Fibroblast of lung (primary cell): ENCODE results near the gene DCTN4. TPM values are rescaled to one million over a fixed set of nuclear protein-coding genes. Genes with fewer than 3 reads are reported as not detected.

ENCODE experiments used
- DNase-seq, 2 donors: peaks; one replicate each; pipeline versions ENCODE4 v3.0.0 to v3.0.0-alpha.2; 2010; ENCODE audit warnings: low read depth in 2 of 2
- H2AFZ ChIP-seq: 2 replicates; pipeline ENCODE4 v1.5.1; 2012; ENCODE audit warnings: low read length, control low read depth, inconsistent platforms
- H3K27ac ChIP-seq: 2 replicates; pipeline ENCODE4 v1.5.1; 2011; ENCODE audit warnings: low read length, control low read depth; ENCODE audit not compliant: insufficient read depth
- H3K27me3 ChIP-seq: 2 replicates; pipeline ENCODE4 v1.5.1; 2011; ENCODE audit warnings: mild to moderate bottlenecking, low read length; ENCODE audit not compliant: control insufficient read depth, insufficient read depth
- H3K36me3 ChIP-seq: 2 replicates; pipeline ENCODE4 v1.5.1; 2011; ENCODE audit warnings: low read length; ENCODE audit not compliant: control insufficient read depth, insufficient read depth
- H3K4me1 ChIP-seq: 2 replicates; pipeline ENCODE4 v1.5.1; 2011; ENCODE audit warnings: low read length; ENCODE audit not compliant: control insufficient read depth, insufficient read depth; ENCODE audit errors: extremely low read depth
- H3K4me2 ChIP-seq: 2 replicates; pipeline ENCODE4 v1.5.1; 2011; ENCODE audit warnings: low read length, control low read depth; ENCODE audit not compliant: insufficient read depth; ENCODE audit errors: extremely low read depth
- H3K4me3 ChIP-seq, 4 experiments: fragments of 200-600 bp in 1 of 4; sonication (generic) in 1 of 4; replicated peaks in 1 of 4; 2 replicates each; pipeline ENCODE4 v1.5.1; 2011 to 2016; ENCODE audit warnings: low read length in 4 of 4, low read depth in 3 of 4, mild to moderate bottlenecking in 3 of 4, control low read depth in 2 of 4, inconsistent platforms in 1 of 4, mixed read lengths in 1 of 4; ENCODE audit not compliant: insufficient read depth in 1 of 4; ENCODE audit errors: control extremely low read depth in 1 of 4
- H3K79me2 ChIP-seq: 2 replicates; pipeline ENCODE4 v1.5.1; 2012; ENCODE audit warnings: mild to moderate bottlenecking, low read length, inconsistent platforms; ENCODE audit not compliant: control insufficient read depth, insufficient read depth
- H3K9ac ChIP-seq: 2 replicates; pipeline ENCODE4 v1.5.1; 2011; ENCODE audit warnings: mild to moderate bottlenecking, low read length, control low read depth; ENCODE audit not compliant: insufficient read depth
- H3K9me3 ChIP-seq: 2 replicates; pipeline ENCODE4 v1.5.1; 2012; ENCODE audit warnings: low read depth, low read length; ENCODE audit not compliant: control insufficient read depth, insufficient read depth
- H4K20me1 ChIP-seq: 2 replicates; pipeline ENCODE4 v1.5.1; 2011; ENCODE audit warnings: low read length; ENCODE audit not compliant: control insufficient read depth, insufficient read depth; ENCODE audit errors: extremely low read depth
- CTCF ChIP-seq, 2 donors: IDR thresholded peaks in 1 of 2; conservative IDR thresholded peaks in 1 of 2; 1 replicate in 1 of 2; 2 replicates in 1 of 2; pipeline ENCODE4 v1.5.1; 2011 to 2012; ENCODE audit warnings: low read length in 2 of 2, control low read depth in 1 of 2, inconsistent platforms in 1 of 2, low read depth in 1 of 2, mild to moderate bottlenecking in 1 of 2
- EZH2 ChIP-seq: IDR thresholded peaks from 2 replicates; pipeline ENCODE4 v1.5.1; 2012; ENCODE audit warnings: low read length, control low read depth, mild to moderate bottlenecking; ENCODE audit errors: missing control alignments
- polyA plus RNA-seq, 2 donors: library from polyadenylated mRNA; depleted of rRNA in 1 of 2; stranded (reverse) in 1 of 2; unstranded in 1 of 2; fragments of >200 nt; gene quantifications; 2 replicates each; pipeline ENCODE4 v1.2.1, GENCODE V29; 2011 to 2012; ENCODE audit warnings: missing spikeins in 1 of 2
- total RNA-seq: library from RNA; depleted of rRNA; stranded (reverse); fragments of >200 nt; gene quantifications from 2 replicates; pipeline ENCODE4 v1.2.1, GENCODE V29; 2014

The DCTN4 gene
- total and polyA plus RNA-seq, 2 donors (not counting 1 experiment from before 2014, with no cell fraction given): 60.0 to 67.2 TPM

- Histone ChIP-seq H4K20me1 (no peaks in the 10 kb centered on the region), H3K36me3 (no peaks in the 10 kb centered on the region), H3K79me2 (no peaks in the 10 kb centered on the region), H3K4me2 (no peak overlapping the region), H3K4me1 (peaks cover 2% of the 10 kb centered on the region), H3K9ac (no peak overlapping the region), H3K9me3 (no peaks in the 10 kb centered on the region), H3K27me3 (no peaks in the 10 kb centered on the region), H2AFZ (no peak overlapping the region), H3K4me3 (no peak overlapping the region), H3K27ac (no peak overlapping the region)
- no peak for DNase-seq
- TF ChIP-seq EZH2 (no peak), CTCF (conservative IDR thresholded peaks at IDR 0.05 in 1 of 2, IDR thresholded peaks at IDR 0.05 in 1 of 2; ENCODE audit: low read depth in 1 of 2, low read length in 2 of 2) (no peak)
Observed at GRCh38 chr5:150765011-150765798, 6.4 kb upstream of the DCTN4 start.

GRCh38 chr5:150764530-150764929 is 5.7 kb upstream of the DCTN4 start:
- H3K27ac ChIP-seq: no peak overlapping the region
- H4K20me1 ChIP-seq: no peaks in the 10 kb centered on the region
- no peaks in the 10 kb centered on the region for H3K9me3 ChIP-seq
- DNase-seq: no peak
- no peak overlapping the region for H3K4me2 ChIP-seq
- H3K4me1 ChIP-seq: peaks cover 2% of the 10 kb centered on the region
- H3K36me3 ChIP-seq: no peaks in the 10 kb centered on the region
- H3K4me3 ChIP-seq: no peak overlapping the region
- H2AFZ ChIP-seq: no peak overlapping the region
- H3K9ac ChIP-seq: no peak overlapping the region
- no peak for TF ChIP-seq EZH2
- no peak for TF ChIP-seq CTCF (conservative IDR thresholded peaks at IDR 0.05 in 1 of 2, IDR thresholded peaks at IDR 0.05 in 1 of 2; ENCODE audit: low read depth in 1 of 2, low read length in 2 of 2)
- H3K27me3 ChIP-seq: no peaks in the 10 kb centered on the region
- no peaks in the 10 kb centered on the region for H3K79me2 ChIP-seq

- Histone ChIP-seq H3K79me2 (no peaks in the 10 kb centered on the region), H3K4me1 (peaks cover 5% of the 10 kb centered on the region), H3K36me3 (no peaks in the 10 kb centered on the region), H3K27ac (no peak overlapping the region), H3K4me3 (no peak overlapping the region), H3K9ac (no peak overlapping the region), H3K27me3 (no peaks in the 10 kb centered on the region), H4K20me1 (no peaks in the 10 kb centered on the region), H3K9me3 (no peaks in the 10 kb centered on the region), H2AFZ (no peak overlapping the region), H3K4me2 (no peak overlapping the region)
- TF ChIP-seq EZH2 (no peak), CTCF (conservative IDR thresholded peaks at IDR 0.05 in 1 of 2, IDR thresholded peaks at IDR 0.05 in 1 of 2; ENCODE audit: low read depth in 1 of 2, low read length in 2 of 2) (no peak)
- peak; percentile 68 to 86 for DNase-seq
Observed at GRCh38 chr5:150763023-150763769, 4.4 kb upstream of the DCTN4 start.
